Nephron progenitor cell (in vitro differentiated cells): ENCODE measurements around the gene PADI2.

Source experiments
- DNase-seq: peaks from one replicate; pipeline ENCODE4 v3.0.0; 2021
- H3K27ac Mint-ChIP-seq: 2 replicates; pipeline ENCODE4 v1.8.0; 2021; ENCODE audit warnings: mild to moderate bottlenecking, moderate library complexity, mixed read lengths
- H3K27me3 Mint-ChIP-seq: 2 replicates; pipeline ENCODE4 v1.8.0; 2021; ENCODE audit warnings: mild to moderate bottlenecking, low read depth, mixed read lengths; ENCODE audit not compliant: poor library complexity
- H3K36me3 Mint-ChIP-seq: 2 replicates; pipeline ENCODE4 v1.8.0; 2021; ENCODE audit warnings: low read depth, mixed read lengths
- H3K4me1 Mint-ChIP-seq: 2 replicates; pipeline ENCODE4 v1.8.0; 2021; ENCODE audit warnings: mixed read lengths
- H3K4me3 Mint-ChIP-seq: 2 replicates; pipeline ENCODE4 v1.8.0; 2021; ENCODE audit warnings: mild to moderate bottlenecking, moderate library complexity, mixed read lengths
- H3K9me3 Mint-ChIP-seq: 2 replicates; pipeline ENCODE4 v1.8.0; 2021; ENCODE audit warnings: mild to moderate bottlenecking, moderate library complexity, mixed read lengths
- CTCF ChIP-seq: fragments of 200-600 bp; sonication (generic); IDR thresholded peaks from 2 replicates; pipeline ENCODE4 v1.5.0; 2021; ENCODE audit warnings: antibody characterized with exemption

Gene PADI2

GRCh38 chr1:17032741-17033140, 86.5 kb downstream of the PADI2 start:
- TF ChIP-seq CTCF, result no peak
- Mint-ChIP-seq H3K36me3 (peaks cover 16% of the 10 kb centered on the region), H3K27ac (no peak overlapping the region), H3K4me1 (no peaks in the 10 kb centered on the region), H3K27me3 (no peaks in the 10 kb centered on the region), H3K4me3 (no peak overlapping the region), H3K9me3 (no peaks in the 10 kb centered on the region)
- no peak for DNase-seq

DNA sequence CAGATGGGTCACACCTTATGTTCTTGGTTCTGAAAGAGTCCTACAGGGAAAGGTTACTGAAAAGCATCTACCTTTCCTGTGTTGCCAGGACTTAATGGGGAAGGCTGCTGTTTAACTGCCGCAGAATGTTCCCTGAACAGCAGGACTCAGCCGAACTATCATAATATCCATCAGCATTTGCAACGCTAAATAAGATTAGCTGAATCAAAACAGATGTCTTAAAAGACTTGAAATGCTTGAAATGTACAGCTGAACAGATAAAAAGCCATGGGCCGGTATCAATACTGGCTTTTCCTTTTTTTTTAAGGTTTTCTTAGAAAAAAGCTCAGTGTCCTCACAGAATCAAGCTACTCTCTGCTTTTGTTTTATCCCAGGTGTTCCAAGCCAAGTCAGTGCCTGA, 87.8 kb downstream of the PADI2 start:
- no peak for TF ChIP-seq CTCF
- DNase-seq, result no peak
- H3K4me3 Mint-ChIP-seq, result no peak overlapping the region
- no peaks in the 10 kb centered on the region for H3K9me3 Mint-ChIP-seq
- H3K4me1 Mint-ChIP-seq, result no peaks in the 10 kb centered on the region
- H3K27me3 Mint-ChIP-seq, result no peaks in the 10 kb centered on the region
- H3K27ac Mint-ChIP-seq, result no peak overlapping the region
- peaks cover 25% of the 10 kb centered on the region for H3K36me3 Mint-ChIP-seq

GRCh38 chr1:17030206-17030605, 89.0 kb downstream of the PADI2 start:
- DNase-seq, result no peak
- Mint-ChIP-seq H3K27ac (no peak overlapping the region), H3K4me3 (no peak overlapping the region), H3K36me3 (peaks cover 25% of the 10 kb centered on the region), H3K4me1 (no peaks in the 10 kb centered on the region), H3K27me3 (no peaks in the 10 kb centered on the region), H3K9me3 (no peaks in the 10 kb centered on the region)
- no peak for TF ChIP-seq CTCF

- peaks cover 32% of the 10 kb centered on the region for H3K36me3 Mint-ChIP-seq
- no peak overlapping the region for H3K27ac Mint-ChIP-seq
- H3K4me3 Mint-ChIP-seq, result no peak overlapping the region
- DNase-seq, result no peak
- no peak for TF ChIP-seq CTCF
- H3K27me3 Mint-ChIP-seq, result no peaks in the 10 kb centered on the region
- no peaks in the 10 kb centered on the region for H3K9me3 Mint-ChIP-seq
- no peaks in the 10 kb centered on the region for H3K4me1 Mint-ChIP-seq
These were observed 90.5 kb downstream of the PADI2 start for GRCh38 chr1:17028662-17029188.

GRCh38 chr1:17027900-17028299, 91.4 kb downstream of the PADI2 start:
- peak overlapping the region; percentile 31 for H3K27ac Mint-ChIP-seq
- TF ChIP-seq CTCF, result no peak

GRCh38 chr1:17027403-17027802, 91.8 kb downstream of the PADI2 start:
- no peaks in the 10 kb centered on the region for H3K27me3 Mint-ChIP-seq
- no peaks in the 10 kb centered on the region for H3K9me3 Mint-ChIP-seq
- H3K4me1 Mint-ChIP-seq, result no peaks in the 10 kb centered on the region
- peaks cover 45% of the 10 kb centered on the region for H3K36me3 Mint-ChIP-seq
- peak overlapping the region; percentile 31 for H3K27ac Mint-ChIP-seq
- no peak for TF ChIP-seq CTCF
- no peak for DNase-seq
- no peak overlapping the region for H3K4me3 Mint-ChIP-seq

More at GRCh38 chr1:17027900-17028299, 91.4 kb downstream of the PADI2 start:
- Mint-ChIP-seq H3K4me1 (no peaks in the 10 kb centered on the region), H3K27me3 (no peaks in the 10 kb centered on the region), H3K9me3 (no peaks in the 10 kb centered on the region), H3K4me3 (no peak overlapping the region), H3K36me3 (peaks cover 40% of the 10 kb centered on the region)
- no peak for DNase-seq
